ENCODE results near the gene ETV4. TPM values are rescaled to one million over a fixed set of nuclear protein-coding genes. Genes with fewer than 3 reads are reported as not detected.

The ETV4 gene
- total RNA-seq, 1 experiment from 2014 or later: 85.6 TPM

GRCh38 chr17:43482103-43483012 lies 63.8 kb downstream of the ETV4 start:
- CTCF ChIA-PET: interaction anchor here (0.6 to 5.5 kb wide), 7 partner anchors 73 to 369 kb away, joined by 4 to 154 read pairs (median 13); partner anchors contain the start of gene ARL4D
- BruUV-seq (replicated peaks): no TSS peak
- no peak for DNase-seq

GRCh38 chr17:43479948-43480347 lies 66.2 kb downstream of the ETV4 start:
- intact Hi-C loops (cut with micrococcal nuclease; ENCODE audit: unreplicated experiment): no loop called here
- no peak for DNase-seq
- peaks cover 19% of the 10 kb centered on the region for H3K36me3 Mint-ChIP-seq (ENCODE audit: insufficient read depth, unreplicated experiment)
- no TSS peak for BruUV-seq (replicated peaks)
- CTCF ChIA-PET: interaction anchor here (0.6 to 5.5 kb wide), 3 partner anchors 87 to 98 kb away, joined by 3 to 154 read pairs (median 4); no protein-coding TSS in a partner anchor
- no peak overlapping the region for H3K27ac Mint-ChIP-seq (ENCODE audit: unreplicated experiment)
- H3K9me3 Mint-ChIP-seq (ENCODE audit: low read depth, unreplicated experiment): no peaks in the 10 kb centered on the region
- H3K4me3 Mint-ChIP-seq (ENCODE audit: low read depth, unreplicated experiment): no peak overlapping the region
- peaks cover 11% of the 10 kb centered on the region for H3K4me1 Mint-ChIP-seq (ENCODE audit: low read depth, unreplicated experiment)
- H3K27me3 Mint-ChIP-seq (ENCODE audit: unreplicated experiment): no peaks in the 10 kb centered on the region
- no peak for TF ChIP-seq CTCF (IDR thresholded peaks at IDR 0.05; ENCODE audit: unreplicated experiment)

More at GRCh38 chr17:43482103-43483012, 63.8 kb downstream of the ETV4 start:
- peaks cover 23% of the 10 kb centered on the region for H3K36me3 Mint-ChIP-seq (ENCODE audit: insufficient read depth, unreplicated experiment)
- H3K27ac Mint-ChIP-seq (ENCODE audit: unreplicated experiment): no peak overlapping the region
- no peaks in the 10 kb centered on the region for H3K9me3 Mint-ChIP-seq (ENCODE audit: low read depth, unreplicated experiment)
- intact Hi-C loops (cut with micrococcal nuclease; ENCODE audit: unreplicated experiment): loop anchor here (1.0 kb wide), 2 partner anchors 47 to 88 kb away; no protein-coding TSS in a partner anchor
- peaks cover 20% of the 10 kb centered on the region for H3K4me1 Mint-ChIP-seq (ENCODE audit: low read depth, unreplicated experiment)
- TF ChIP-seq CTCF (IDR thresholded peaks at IDR 0.05; ENCODE audit: unreplicated experiment): no peak
- no peak overlapping the region for H3K4me3 Mint-ChIP-seq (ENCODE audit: low read depth, unreplicated experiment)
- no peaks in the 10 kb centered on the region for H3K27me3 Mint-ChIP-seq (ENCODE audit: unreplicated experiment)

Other genes starting within 250 kb of the ETV4 start
- gene ARL4D, start 147.3 kb downstream of the ETV4 start, total RNA-seq (2022): 3.4 TPM in 2 replicates
- gene DHX8, start 62.4 kb downstream of the ETV4 start, total RNA-seq (2022): 83.6 and 94.8 TPM in 2 replicates
- not detected in 2 replicates for gene MEOX1, start 115.6 kb upstream of the ETV4 start, total RNA-seq (2022)
- gene SOST, start 212.5 kb upstream of the ETV4 start, total RNA-seq (2022): not detected in 2 replicates
- 80.3 and 81.9 TPM in 2 replicates for gene DUSP3, start 232.6 kb upstream of the ETV4 start, total RNA-seq (2022)
- gene CFAP97D1, start 234.1 kb upstream of the ETV4 start, total RNA-seq (2022): not detected in 2 replicates